MM.1S (cell line): ENCODE data around the gene CAMSAP1.

Experiments
- DNase-seq: peaks from one replicate; pipeline ENCODE4 v3.0.0-alpha.2; 2015
- H2AFZ ChIP-seq: fragments of 300-600 bp; sonication (generic); 2 replicates; pipeline ENCODE4 v1.6.0; 2016; ENCODE audit warnings: antibody characterized with exemption, low read length
- H3F3A ChIP-seq: fragments of 300-600 bp; sonication (generic); 2 replicates; pipeline ENCODE4 v1.6.1; 2016; ENCODE audit warnings: mild to moderate bottlenecking, antibody characterized with exemption, low read length, moderate library complexity, mixed read lengths; ENCODE audit not compliant: insufficient read depth
- H3K27ac ChIP-seq: fragments of 300-600 bp; sonication (generic); 2 replicates; pipeline ENCODE4 v1.5.1; 2016; ENCODE audit warnings: mild to moderate bottlenecking, low read length
- H3K27me3 ChIP-seq: fragments of 300-600 bp; sonication (generic); replicated peaks from 2 replicates; pipeline ENCODE4 v1.6.0; 2016; ENCODE audit warnings: low read length; ENCODE audit not compliant: insufficient read depth
- H3K36me3 ChIP-seq: fragments of 300-600 bp; sonication (generic); replicated peaks from 2 replicates; pipeline ENCODE4 v1.6.1; 2016; ENCODE audit warnings: mild to moderate bottlenecking, low read length, mixed read lengths; ENCODE audit not compliant: insufficient read depth
- H3K4me1 ChIP-seq: fragments of 300-600 bp; sonication (generic); 2 replicates; pipeline ENCODE4 v1.6.1; 2016; ENCODE audit warnings: low read length, mixed read lengths
- H3K4me2 ChIP-seq: fragments of 300-600 bp; sonication (generic); 2 replicates; pipeline ENCODE4 v1.6.0; 2016; ENCODE audit warnings: low read depth, low read length
- H3K4me3 ChIP-seq: fragments of 300-600 bp; sonication (generic); 2 replicates; pipeline ENCODE4 v1.5.1; 2016; ENCODE audit warnings: low read length, mixed read lengths
- H3K79me2 ChIP-seq: fragments of 300-600 bp; sonication (generic); 2 replicates; pipeline ENCODE4 v1.6.1; 2016; ENCODE audit warnings: mixed run types, low read length, mixed read lengths
- H3K9ac ChIP-seq: fragments of 300-600 bp; sonication (generic); 2 replicates; pipeline ENCODE4 v1.6.1; 2016; ENCODE audit warnings: low read length, mixed read lengths
- H3K9me2 ChIP-seq: fragments of 300-600 bp; sonication (generic); replicated peaks from 2 replicates; pipeline ENCODE4 v1.6.1; 2016; ENCODE audit warnings: mild to moderate bottlenecking, low read length, mixed read lengths; ENCODE audit not compliant: insufficient read depth
- H3K9me3 ChIP-seq: fragments of 300-600 bp; sonication (generic); replicated peaks from 2 replicates; pipeline ENCODE4 v1.6.1; 2016; ENCODE audit warnings: mild to moderate bottlenecking, low read length, mixed read lengths; ENCODE audit not compliant: insufficient read depth
- H4K20me1 ChIP-seq: fragments of 300-600 bp; sonication (generic); 2 replicates; pipeline ENCODE4 v1.6.1; 2016; ENCODE audit warnings: mild to moderate bottlenecking, low read length, moderate library complexity, mixed read lengths; ENCODE audit not compliant: insufficient read depth
- CTCF ChIP-seq: fragments of 300-600 bp; sonication (generic); IDR thresholded peaks from 2 replicates; pipeline ENCODE4 v1.5.1; 2016; ENCODE audit warnings: antibody characterized with exemption, low read length, mixed read lengths
- EZH2 ChIP-seq: fragments of 300-600 bp; sonication (generic); optimal IDR thresholded peaks from 2 replicates; pipeline ENCODE3; 2017; ENCODE audit warnings: low read depth, mild to moderate bottlenecking, antibody characterized with exemption, low read length, mixed read lengths
- EZH2phosphoT487 ChIP-seq: fragments of 300-600 bp; sonication (generic); IDR thresholded peaks from 2 replicates; pipeline ENCODE4 v1.6.1; 2018; ENCODE audit warnings: antibody characterized with exemption, low read length

Gene CAMSAP1

DNA sequence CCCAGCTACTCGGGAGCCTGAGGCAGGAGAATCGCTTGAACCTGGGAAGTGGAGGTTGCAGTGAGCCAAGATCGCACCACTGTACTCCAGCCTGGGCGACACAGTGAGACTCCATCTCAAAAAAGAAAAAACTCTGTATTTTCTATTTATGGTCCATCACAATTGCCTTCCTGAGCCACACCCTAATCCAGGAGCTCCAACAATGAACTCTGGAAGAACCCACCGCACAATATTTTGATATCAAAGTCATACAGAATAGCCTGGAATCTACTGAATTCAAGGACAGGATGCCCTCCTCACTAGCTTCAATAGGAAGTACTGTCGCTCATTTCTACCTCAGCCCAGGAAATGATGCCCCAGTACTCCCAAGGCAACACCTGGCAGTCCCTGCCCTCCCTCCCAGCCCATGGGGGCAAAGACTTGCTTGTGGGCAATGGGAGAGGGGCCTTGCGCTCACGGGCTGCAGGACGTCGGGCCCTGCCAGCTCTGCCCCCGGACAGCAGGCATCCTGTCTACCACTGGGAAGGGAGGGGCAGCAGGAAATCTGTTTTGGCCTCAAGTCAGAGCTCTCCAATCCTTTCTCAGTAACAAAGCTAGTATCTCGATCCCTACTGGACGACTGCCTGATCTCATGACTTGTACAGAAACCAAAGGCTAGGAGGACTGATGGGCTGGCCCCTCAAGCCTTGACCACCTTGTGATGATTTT, 34.1 kb upstream of the CAMSAP1 start:
- H3K27ac ChIP-seq, result no peak overlapping the region
- TF ChIP-seq EZH2phosphoT487 (no peak), CTCF (no peak), EZH2 (no peak)

GRCh38 chr9:135939351-135940265, 32.3 kb upstream of the CAMSAP1 start:
- TF ChIP-seq CTCF (no peak), EZH2phosphoT487 (no peak), EZH2 (no peak)
- Histone ChIP-seq H3K36me3 (no peaks in the 10 kb centered on the region; the same call in 1 of the 2 replicates), H3K9me3 (no peaks in the 10 kb centered on the region), H3K4me1 (no peaks in the 10 kb centered on the region), H2AFZ (no peak overlapping the region), H3K4me2 (no peak overlapping the region), H3K79me2 (no peaks in the 10 kb centered on the region), H3K27me3 (no peaks in the 10 kb centered on the region), H3K27ac (no peak overlapping the region), H4K20me1 (no peaks in the 10 kb centered on the region), H3K9ac (no peak overlapping the region), H3F3A (no peaks in the 10 kb centered on the region), H3K4me3 (no peak overlapping the region), H3K9me2 (no peaks in the 10 kb centered on the region)
- DNase-seq, result no peak

More for the DNA sequence above, 34.1 kb upstream of the CAMSAP1 start:
- H4K20me1 ChIP-seq, result no peaks in the 10 kb centered on the region
- H3K9me3 ChIP-seq, result no peaks in the 10 kb centered on the region
- no peak overlapping the region for H2AFZ ChIP-seq
- H3K4me1 ChIP-seq, result no peaks in the 10 kb centered on the region
- H3K36me3 ChIP-seq, result peaks cover 3% of the 10 kb centered on the region; the same call in 1 of the 2 replicates
- no peak for DNase-seq
- no peaks in the 10 kb centered on the region for H3K27me3 ChIP-seq
- no peak overlapping the region for H3K4me3 ChIP-seq
- no peaks in the 10 kb centered on the region for H3F3A ChIP-seq
- no peak overlapping the region for H3K9ac ChIP-seq
- no peaks in the 10 kb centered on the region for H3K79me2 ChIP-seq
- H3K4me2 ChIP-seq, result no peak overlapping the region
- H3K9me2 ChIP-seq, result no peaks in the 10 kb centered on the region

GRCh38 chr9:135937521-135938489, 30.5 kb upstream of the CAMSAP1 start:
- Histone ChIP-seq H3F3A (no peaks in the 10 kb centered on the region), H3K4me1 (no peaks in the 10 kb centered on the region), H3K27me3 (no peaks in the 10 kb centered on the region), H3K4me2 (no peak overlapping the region), H3K36me3 (no peaks in the 10 kb centered on the region; the same call in 1 of the 2 replicates), H3K9me2 (no peaks in the 10 kb centered on the region), H3K4me3 (no peak overlapping the region), H3K79me2 (no peaks in the 10 kb centered on the region), H4K20me1 (no peaks in the 10 kb centered on the region), H3K27ac (no peak overlapping the region), H2AFZ (no peak overlapping the region), H3K9ac (no peak overlapping the region), H3K9me3 (no peaks in the 10 kb centered on the region)
- TF ChIP-seq EZH2phosphoT487 (no peak), EZH2 (no peak), CTCF (no peak)
- DNase-seq, result no peak
